ENCODE data around the gene EMP3. TPM values are rescaled to one million over a fixed set of nuclear protein-coding genes. Genes with fewer than 3 reads are reported as not detected.
A peak's percentile ranks its signal among the peaks of the same experiment; 100 is the strongest.

EMP3 gene
- total and polyA plus RNA-seq, 2 of the 13 experiments (the other 11 are each of a cell fraction or from before 2014, with no cell fraction given), result 2.2 to 7.8 TPM

GRCh38 chr19:48321622-48322591 is 3.4 kb upstream of the EMP3 start (continued):
- TF ChIP-seq ASH2L (IDR thresholded peaks at IDR 0.05; ENCODE audit: insufficient read length, low read depth, low read length), result no peak
- TF ChIP-seq PRPF4 (IDR thresholded peaks at IDR 0.05; ENCODE audit: low read depth, low read length, poor library complexity, severe bottlenecking), result peak; percentile 69
- TF ChIP-seq CENPBD1 (CRISPR knock-in tag; IDR thresholded peaks at IDR 0.05; ENCODE audit: borderline replicate concordance, low read depth), result no peak
- no peak for TF ChIP-seq SRSF1 (optimal IDR thresholded peaks at IDR 0.05; ENCODE audit: low read depth, low read length)
- TF ChIP-seq RBFOX2 (IDR thresholded peaks at IDR 0.05; ENCODE audit: low read depth, low read length), result no peak
- peak; percentile 64; the same call in 1 of the 2 replicates for TF ChIP-seq GABPB1 (CRISPR knock-in tag; IDR thresholded peaks at IDR 0.05)
- no peak for TF ChIP-seq E2F1 (CRISPR knock-in tag; IDR thresholded peaks at IDR 0.05)
- no peak for TF ChIP-seq BCL6 (CRISPR knock-in tag; IDR thresholded peaks at IDR 0.05)
- TF ChIP-seq TRIM24 (CRISPR knock-in tag; IDR thresholded peaks at IDR 0.05), result no peak
- TF ChIP-seq ZNF644 (CRISPR knock-in tag; IDR thresholded peaks at IDR 0.05; ENCODE audit: low read depth), result no peak
- TF ChIP-seq NPAS2 (CRISPR knock-in tag; IDR thresholded peaks at IDR 0.05; ENCODE audit: borderline replicate concordance), result no peak
- no peak for TF ChIP-seq ZBTB7B (CRISPR knock-in tag; IDR thresholded peaks at IDR 0.05)
- no peak for TF ChIP-seq ZNF460 (CRISPR knock-in tag; IDR thresholded peaks at IDR 0.05; ENCODE audit: borderline replicate concordance)
- TF ChIP-seq POGK (CRISPR knock-in tag; conservative IDR thresholded peaks at IDR 0.05), result no peak
- no peak for TF ChIP-seq ZNF205 (CRISPR knock-in tag; IDR thresholded peaks at IDR 0.05)
- TF ChIP-seq KDM6A (CRISPR knock-in tag; IDR thresholded peaks at IDR 0.05; ENCODE audit: low read depth), result no peak
- no peak for TF ChIP-seq HNRNPH1 (optimal IDR thresholded peaks at IDR 0.05; ENCODE audit: low read depth, low read length)
- TF ChIP-seq IKZF5 (CRISPR knock-in tag; IDR thresholded peaks at IDR 0.05), result no peak
- no peak for TF ChIP-seq ZNF354B (CRISPR knock-in tag; IDR thresholded peaks at IDR 0.05)
